GM18907 (cell line): ENCODE data around the gene DOK3.

Source experiments
- ATAC-seq: cut with Tn5 transposase; IDR thresholded peaks from one replicate; pipeline ENCODE4 v1.9.1; 2021; ENCODE audit warnings: mild to moderate bottlenecking, moderate library complexity; ENCODE audit not compliant: unreplicated experiment

Gene DOK3

GRCh38 chr5:177509381-177509951 is at the start of gene DOK3:
Gene DOK3, minus strand, starts transcription at chr5:177509826. Its CDS starts 286 bp downstream, at chr5:177509540.
- ATAC-seq = peak; percentile 31

- ATAC-seq = no peak
Measured at GRCh38 chr5:177557796-177558195, 48.2 kb upstream of the DOK3 start.

GRCh38 chr5:177557041-177557647 is 47.5 kb upstream of the DOK3 start:
- no peak for ATAC-seq

DNA sequence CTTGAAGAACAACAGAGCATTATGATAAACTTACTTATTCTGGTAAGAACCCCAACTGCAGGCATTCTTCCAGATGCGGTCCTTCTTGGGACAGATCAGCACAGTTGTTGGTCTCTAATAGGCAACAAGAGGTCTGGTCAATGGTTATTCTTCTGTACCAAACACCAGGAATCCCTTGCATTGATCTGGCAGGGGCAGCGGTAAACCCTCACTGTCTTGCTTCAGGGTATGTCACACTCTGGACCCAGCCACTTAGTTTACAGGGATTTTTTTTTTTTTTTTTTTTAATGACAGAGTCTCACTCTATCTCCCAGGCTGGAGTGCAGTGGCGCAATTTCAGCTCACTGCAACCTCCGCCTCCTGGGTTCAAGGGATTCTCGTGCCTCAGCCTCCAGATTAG is 46.0 kb upstream of the DOK3 start:
- no peak for ATAC-seq

DNA sequence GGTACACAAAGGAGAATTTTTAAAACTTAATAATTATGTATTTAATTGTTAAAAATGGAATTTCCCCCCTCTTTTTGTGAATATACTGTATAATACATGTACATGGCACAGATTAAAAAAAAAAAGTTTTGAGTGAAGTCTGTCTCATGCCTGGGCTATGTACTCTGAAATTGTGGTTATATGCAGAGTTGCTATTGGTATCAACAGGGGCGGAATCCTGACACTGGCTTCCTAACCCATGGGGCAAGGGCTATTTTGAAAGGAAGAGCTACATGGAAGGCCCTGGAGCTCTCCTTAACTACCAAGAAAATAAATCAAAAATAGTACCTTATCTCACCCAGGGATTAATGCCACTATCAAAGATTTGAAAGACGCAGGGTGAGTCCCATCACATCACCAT is 45.6 kb upstream of the DOK3 start:
- no peak for ATAC-seq

DNA sequence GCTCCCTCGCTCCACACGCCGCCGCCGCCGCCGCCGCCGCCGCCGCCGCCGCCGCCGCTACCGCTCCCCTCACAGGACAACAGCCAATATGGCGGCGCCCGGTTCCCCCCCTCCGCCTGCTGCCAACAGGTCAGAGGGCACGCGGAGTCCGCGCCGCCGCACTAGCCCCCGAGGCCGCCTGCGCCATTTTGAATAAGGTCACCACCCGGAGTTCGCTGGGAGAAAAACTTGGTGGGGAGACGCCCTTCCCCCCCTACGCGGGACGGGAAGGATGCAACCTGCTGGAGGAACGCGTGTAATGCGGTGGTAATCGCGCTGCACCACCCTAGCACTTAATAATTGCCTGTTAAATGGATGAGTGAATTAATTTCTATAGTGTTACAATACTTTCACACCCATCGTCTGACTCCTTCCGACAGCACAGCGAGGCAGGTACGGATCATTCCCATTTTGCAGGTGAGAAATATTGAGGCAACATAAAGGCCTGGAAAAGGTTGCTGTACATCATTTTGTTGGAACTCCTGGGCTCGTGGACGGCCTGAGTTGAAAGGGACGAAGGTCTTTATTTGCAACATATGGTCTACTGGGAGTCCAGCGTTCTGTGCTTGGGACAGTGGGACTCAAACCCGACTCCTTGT is 45.0 kb upstream of the DOK3 start, which contains the start of gene FAM193B:
FAM193B (minus strand) TSS at position 90 of the 638 bp plus-strand sequence. CDS start 105 bp downstream, outside the sequence.
- peak; percentile 87 for ATAC-seq

DNA sequence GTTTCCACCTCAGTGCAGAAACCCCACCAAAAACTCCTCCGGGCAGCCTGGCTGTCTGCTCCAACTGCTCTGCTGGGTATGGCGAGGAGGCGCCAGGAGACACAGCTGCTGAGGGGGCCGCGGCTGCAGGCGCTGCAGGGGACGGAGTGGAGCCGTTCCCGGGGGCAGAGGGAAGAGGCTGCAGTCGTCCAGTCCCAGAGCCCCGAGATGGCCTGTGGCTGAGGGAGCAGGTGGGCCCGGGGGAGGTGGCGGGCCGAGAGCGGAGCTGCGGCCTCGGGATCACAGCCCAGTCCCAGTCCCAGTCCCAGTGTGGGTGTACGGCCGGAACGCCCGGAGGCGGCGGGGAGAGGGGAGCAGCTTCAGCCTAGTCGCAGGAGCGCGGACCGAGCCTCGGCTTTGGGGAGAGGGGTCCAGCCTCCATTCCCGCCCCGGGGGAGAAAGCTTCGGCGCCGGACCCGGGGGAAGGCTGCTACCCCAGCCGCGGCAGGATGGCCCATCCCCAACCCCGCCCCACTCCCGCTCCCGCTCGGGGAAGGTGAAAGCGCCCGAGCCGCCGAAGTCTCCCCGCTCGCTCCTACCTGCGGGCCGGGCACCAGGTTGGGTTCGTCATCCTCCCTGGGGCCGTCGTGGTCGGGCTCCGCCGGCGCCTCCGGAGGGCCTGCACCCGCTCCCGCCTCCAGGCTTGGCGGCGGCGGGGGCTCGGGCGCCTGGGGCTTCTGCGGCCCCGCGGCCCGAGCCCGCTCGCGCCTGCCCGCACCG is 44.2 kb upstream of the DOK3 start:
- ATAC-seq = peak; percentile 42

DNA sequence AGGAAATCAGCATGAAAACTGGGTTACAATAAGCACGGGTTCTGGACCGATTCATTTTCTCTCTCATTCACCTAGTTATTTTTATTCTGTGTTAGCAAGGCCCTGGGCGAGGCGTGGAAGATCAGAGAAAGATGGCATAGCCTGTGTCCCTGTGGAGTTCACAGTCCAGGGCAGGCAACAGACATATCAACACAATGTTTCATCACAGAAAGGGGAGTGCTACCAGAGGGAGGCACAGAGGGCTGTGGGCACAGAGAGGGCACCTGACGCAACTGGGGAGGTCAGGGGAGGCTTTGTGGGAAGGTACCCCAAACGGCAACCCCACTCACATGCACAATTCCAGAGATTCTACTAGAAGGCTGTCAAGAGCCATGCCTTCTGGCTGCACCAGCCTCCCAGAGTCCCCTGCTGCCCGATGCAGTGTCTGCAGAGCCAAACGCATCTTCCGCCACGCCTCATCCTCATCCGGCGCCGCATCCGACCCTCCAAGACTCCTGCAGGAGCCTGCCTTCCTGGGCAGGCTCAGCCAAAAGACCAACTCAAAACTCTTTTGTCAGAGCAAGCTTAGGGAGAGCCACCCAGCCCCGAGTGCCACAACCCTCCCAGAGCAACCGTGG is 43.3 kb upstream of the DOK3 start:
- ATAC-seq = no peak

GRCh38 chr5:177550122-177550521 is 40.5 kb upstream of the DOK3 start:
- no peak for ATAC-seq

GRCh38 chr5:177548495-177548894 is 38.9 kb upstream of the DOK3 start:
- no peak for ATAC-seq

DNA sequence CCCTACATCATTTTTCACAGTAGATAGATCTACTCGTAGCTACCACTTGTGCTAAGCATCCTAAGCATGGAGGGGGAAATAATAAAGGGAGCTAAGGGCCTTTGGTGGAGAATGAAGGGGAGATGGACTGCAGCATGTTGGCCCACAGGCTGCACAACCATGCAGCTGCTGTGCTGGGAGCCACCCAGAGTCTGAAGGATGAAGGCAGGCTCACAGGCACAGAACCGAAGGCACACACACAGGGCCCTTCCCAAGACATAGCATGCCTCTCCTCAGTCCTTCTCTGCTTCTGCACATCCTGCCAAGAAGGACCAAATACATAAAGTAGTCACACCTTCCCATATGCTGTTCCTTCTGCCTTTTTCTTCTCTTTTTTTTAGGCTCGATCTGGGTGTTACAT is 38.1 kb upstream of the DOK3 start:
- no peak for ATAC-seq

GRCh38 chr5:177546258-177546741 is 36.7 kb upstream of the DOK3 start:
- no peak for ATAC-seq

DNA sequence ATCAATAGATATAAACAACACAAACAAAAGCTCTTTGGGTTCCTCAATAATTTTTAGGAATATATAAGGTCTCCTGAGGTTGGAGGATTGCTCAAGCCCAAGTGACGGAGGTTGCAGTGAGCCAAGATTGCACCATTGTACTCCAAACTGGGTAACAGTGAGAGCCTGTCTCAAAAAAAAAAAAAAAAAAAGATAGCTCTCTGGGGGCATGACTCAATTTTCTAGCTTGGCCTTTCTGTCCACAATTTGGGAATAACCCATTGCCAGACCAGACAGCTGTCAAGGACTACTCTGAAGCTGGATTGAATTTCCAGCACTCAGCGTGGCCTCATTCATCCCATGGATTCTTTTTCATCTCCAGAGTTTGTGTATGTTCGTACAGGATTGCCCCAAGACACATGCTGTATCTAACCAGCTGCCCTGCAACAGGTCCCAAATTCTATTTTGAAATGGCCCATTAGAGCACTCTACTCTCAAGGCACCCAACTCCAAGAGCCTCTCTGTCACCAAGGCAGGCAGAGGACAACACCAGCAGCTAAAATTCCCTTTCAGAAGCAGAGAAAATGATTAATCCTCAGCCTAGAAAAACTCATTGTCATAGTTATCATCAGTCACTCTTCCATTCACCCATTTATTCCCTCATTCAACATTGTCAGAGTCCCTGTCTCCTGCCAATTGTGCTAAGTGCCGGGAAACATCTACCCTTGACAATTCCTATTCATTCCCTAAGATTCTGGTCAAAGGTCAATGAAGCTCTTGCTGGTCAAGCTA is 36.0 kb upstream of the DOK3 start:
- ATAC-seq = no peak

DNA sequence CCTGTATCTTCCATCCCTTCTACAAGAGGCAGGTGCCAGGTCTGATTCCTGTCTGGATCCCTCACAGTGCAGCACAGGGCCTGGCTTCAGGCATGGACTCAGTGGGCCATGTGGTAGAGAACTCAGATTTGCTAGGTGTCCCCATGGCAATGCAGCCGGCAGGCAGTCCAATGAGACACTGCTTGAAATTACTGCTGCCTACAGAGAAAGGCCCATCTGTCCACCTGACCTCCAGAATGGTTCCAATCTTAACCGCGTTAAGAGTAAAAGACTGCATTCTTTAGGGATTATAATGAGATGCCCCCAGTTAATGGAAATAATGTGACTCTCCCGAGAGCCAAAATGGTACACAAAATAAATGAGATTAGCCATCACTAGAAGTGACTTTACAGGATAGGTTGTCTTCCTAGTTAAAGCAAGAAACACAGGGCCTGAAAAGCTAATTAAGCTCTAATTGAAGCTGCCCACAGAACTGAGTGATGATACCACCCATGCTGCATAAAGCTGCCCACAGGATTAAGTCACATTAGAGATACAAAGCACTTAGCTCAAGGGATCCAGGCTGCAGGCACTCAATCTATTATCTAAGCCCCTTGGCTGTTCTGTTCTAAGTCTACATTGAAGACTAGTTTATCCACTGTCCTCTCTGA is 33.3 kb upstream of the DOK3 start:
- ATAC-seq = no peak

DNA sequence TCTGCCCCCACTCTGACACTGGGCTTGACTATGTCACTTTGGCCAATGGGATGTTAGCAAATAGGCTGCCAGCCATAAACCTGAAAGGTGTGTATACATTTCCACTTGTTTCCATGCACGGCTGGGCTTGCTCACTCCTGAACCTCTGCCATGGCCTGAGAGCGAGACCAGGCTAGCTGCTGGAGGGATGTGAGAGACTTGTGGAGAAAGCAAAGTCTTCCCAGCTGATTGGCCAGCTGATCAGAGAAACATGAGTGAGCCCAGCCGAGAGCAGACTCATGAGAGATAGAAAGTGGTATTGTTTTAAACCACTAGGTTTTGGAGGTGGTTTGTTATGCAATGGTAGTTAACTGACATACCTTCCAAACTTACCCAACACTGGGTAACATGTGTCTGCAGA is 30.8 kb upstream of the DOK3 start:
- ATAC-seq = no peak

DNA sequence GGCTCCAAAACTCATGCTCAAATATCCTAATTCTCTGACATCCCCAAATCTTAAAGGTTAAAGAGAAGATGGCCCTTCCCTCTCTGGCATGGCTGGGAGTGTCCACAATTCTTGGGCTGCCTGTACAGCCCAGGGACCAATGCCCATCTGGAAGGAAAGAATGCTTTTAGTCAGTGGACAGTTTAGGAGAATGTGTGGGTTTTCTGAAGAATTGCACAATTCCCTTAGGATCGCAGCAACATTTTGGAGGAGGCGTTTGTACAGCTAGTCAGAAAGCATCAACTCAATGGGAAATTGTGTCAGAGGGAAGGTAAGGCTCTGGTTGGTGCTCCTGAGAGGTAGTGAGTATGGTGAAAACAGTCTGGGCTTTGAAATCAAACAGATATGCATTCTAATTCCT is 29.8 kb upstream of the DOK3 start:
- ATAC-seq = no peak

DNA sequence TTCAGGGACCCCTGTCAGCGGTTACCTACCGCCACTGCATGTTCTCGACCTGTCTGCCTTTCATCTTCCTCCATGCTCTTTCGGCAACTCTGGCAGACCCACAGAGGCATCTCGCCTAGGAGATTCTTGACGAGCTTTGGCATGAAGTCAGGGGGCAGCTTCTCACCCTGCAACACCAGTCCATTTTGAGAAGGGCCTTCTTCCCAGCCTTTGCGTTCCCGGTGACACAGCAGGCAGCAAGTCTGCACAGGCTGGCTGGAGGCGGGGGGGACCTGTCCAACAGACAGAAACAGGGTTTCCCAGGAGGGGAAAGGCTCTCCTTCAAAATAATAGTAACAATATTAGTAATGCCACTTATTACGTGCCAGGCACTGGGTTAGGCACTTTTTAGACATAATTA is 29.2 kb upstream of the DOK3 start:
- ATAC-seq = no peak

DNA sequence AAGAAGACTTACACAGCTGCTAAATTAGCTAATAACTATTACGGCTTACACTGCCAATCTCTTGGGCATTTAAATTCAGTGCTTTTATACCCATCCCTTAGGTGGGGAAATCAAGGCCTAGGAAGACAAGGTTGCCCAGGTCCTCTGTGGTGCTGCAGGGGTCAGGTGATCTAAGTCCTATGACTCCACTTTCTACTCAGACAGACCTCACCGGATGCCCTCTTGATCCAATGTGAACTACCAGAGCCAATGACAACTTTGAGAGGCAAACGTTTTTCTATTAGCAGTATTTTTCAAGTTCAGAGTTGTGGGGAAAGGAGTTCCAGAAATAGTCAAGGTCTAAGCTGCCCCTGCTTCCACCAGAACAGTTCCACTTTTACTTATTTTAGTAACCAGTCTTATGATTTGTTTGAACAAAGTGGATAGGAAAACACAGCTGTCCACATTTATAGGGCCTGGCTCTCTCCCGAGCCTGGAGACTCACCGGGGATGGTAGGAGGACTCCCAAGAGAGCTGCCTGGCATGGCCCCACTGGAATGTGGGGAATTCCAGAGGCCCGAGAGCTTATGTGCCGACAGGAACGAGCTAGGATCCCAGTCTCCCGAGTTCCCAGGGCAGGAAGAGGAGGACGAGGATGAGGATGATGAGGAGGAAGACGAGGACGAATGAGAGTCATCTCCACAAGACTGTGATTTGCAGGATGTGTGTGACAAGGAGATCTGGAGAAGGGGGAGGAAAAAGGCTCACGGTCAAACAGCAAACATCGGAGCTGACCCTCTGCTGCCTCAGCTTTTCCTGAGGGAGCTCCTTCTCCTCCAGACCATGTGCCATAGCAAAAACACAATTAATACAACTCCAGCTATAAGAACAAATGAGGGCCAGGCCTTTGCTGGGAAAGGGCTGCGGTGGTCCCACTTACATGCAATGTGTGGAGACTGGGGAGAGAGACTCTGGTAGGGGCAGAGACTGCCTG is 28.0 kb upstream of the DOK3 start:
- ATAC-seq = no peak

DNA sequence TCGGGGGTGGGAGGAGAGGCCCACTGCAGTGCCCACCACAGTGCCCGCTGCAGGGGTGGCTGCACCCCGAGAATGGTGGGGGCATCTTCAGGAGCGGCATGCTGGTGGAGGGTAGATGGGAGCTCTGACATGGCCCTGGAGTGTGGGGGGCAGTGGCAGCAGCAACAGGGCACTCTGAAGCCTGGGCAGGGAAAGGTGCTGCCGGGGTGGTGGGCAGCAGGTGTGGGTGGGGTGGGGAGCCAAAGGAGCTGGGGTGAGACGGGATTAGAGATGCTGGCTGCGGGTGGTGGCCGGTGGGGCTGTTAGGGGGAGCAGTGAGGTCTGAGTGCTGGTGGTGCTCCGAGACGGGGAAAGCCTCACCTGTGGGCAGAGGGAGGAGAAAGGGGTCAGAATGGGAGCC is 26.8 kb upstream of the DOK3 start:
- ATAC-seq = no peak
